ENCODE results near the gene USP21. TPM values are rescaled to one million over a fixed set of nuclear protein-coding genes. Genes with fewer than 3 reads are reported as not detected.

USP21 gene
- total and polyA plus RNA-seq, 2 of the 13 experiments (the other 11 are each of a cell fraction or from before 2014, with no cell fraction given): 10.1 to 33.1 TPM

DNA sequence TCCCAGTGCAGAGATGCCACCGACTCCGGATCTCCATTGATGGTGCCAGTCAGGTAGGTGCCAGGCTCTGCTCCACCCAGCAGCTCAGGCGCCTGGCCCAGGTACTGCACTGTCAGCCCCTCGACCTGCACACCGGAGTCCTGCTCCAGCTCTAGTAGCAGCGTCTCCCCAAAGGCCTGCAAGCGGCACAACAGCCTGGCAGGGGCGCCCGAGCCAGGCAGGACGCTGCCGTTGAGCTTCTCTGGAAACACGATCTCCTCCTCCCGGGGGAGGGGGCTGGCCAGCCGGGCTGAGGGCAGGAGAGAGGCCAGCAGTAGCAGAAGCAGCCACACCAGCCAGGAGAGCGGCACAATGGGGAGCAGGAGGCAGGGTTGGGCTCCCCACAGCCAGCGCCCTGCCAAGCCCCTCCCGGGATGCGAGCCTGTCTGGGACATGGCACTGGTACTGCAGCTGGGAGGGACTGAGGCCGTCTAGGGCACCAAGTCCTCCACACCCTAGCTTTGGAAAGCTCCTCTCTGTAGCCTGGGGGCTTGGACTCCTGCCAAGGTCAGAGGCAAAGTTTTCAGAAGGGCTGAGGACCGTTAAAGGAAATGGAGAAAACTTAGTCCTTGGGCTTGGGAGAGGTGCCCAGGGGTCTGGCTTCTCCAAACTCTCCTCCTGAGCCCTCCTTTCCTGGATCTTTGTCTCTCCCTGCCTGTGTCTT lies 39.0 kb downstream of the USP21 start (continued):
- TF ChIP-seq, protein P1, sequence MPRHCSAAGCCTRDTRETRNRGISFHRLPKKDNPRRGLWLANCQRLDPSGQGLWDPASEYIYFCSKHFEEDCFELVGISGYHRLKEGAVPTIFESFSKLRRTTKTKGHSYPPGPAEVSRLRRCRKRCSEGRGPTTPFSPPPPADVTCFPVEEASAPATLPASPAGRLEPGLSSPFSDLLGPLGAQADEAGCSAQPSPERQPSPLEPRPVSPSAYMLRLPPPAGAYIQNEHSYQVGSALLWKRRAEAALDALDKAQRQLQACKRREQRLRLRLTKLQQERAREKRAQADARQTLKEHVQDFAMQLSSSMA (CRISPR knock-in tag; IDR thresholded peaks at IDR 0.05): peak; percentile 31; the same call in 1 of the 2 replicates
- TF ChIP-seq, protein P2, sequence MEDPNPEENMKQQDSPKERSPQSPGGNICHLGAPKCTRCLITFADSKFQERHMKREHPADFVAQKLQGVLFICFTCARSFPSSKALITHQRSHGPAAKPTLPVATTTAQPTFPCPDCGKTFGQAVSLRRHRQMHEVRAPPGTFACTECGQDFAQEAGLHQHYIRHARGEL (CRISPR knock-in tag; IDR thresholded peaks at IDR 0.05): 0 out of 2 replicates have a peak, but pooled peaks have one; percentile 68
- TF ChIP-seq ZBTB3 (CRISPR knock-in tag; IDR thresholded peaks at IDR 0.05; ENCODE audit: borderline replicate concordance, low read depth): no peak
- no peak for TF ChIP-seq CBX2 (IDR thresholded peaks at IDR 0.05; ENCODE audit: low read depth, low read length)
- TF ChIP-seq CBX2 (CRISPR knock-in tag; IDR thresholded peaks at IDR 0.05; ENCODE audit: low read depth): no peak
- no peak for TF ChIP-seq MIXL1 (CRISPR knock-in tag; IDR thresholded peaks at IDR 0.05)
- TF ChIP-seq ZNF577 (CRISPR knock-in tag; IDR thresholded peaks at IDR 0.05; ENCODE audit: borderline replicate concordance, low read depth): no peak
- no peak for TF ChIP-seq ELF1 (CRISPR knock-in tag; IDR thresholded peaks at IDR 0.05)
- TF ChIP-seq SMAD9 (CRISPR knock-in tag; IDR thresholded peaks at IDR 0.05): no peak
- TF ChIP-seq TAF15 (IDR thresholded peaks at IDR 0.05; ENCODE audit: low read depth, low read length, poor library complexity, severe bottlenecking): peak; percentile 50
- TF ChIP-seq U2AF2 (IDR thresholded peaks at IDR 0.05; ENCODE audit: low read depth, low read length): no peak
- TF ChIP-seq ZNF850 (CRISPR knock-in tag; conservative IDR thresholded peaks at IDR 0.05): no peak
- no peak for TF ChIP-seq KDM5A (IDR thresholded peaks at IDR 0.05; ENCODE audit: borderline replicate concordance, low read length)
- TF ChIP-seq, protein P3, sequence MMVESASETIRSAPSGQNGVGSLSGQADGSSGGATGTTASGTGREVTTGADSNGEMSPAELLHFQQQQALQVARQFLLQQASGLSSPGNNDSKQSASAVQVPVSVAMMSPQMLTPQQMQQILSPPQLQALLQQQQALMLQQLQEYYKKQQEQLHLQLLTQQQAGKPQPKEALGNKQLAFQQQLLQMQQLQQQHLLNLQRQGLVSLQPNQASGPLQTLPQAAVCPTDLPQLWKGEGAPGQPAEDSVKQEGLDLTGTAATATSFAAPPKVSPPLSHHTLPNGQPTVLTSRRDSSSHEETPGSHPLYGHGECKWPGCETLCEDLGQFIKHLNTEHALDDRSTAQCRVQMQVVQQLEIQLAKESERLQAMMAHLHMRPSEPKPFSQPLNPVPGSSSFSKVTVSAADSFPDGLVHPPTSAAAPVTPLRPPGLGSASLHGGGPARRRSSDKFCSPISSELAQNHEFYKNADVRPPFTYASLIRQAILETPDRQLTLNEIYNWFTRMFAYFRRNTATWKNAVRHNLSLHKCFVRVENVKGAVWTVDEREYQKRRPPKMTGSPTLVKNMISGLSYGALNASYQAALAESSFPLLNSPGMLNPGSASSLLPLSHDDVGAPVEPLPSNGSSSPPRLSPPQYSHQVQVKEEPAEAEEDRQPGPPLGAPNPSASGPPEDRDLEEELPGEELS (CRISPR knock-in tag; IDR thresholded peaks at IDR 0.05): no peak; the same call in 1 of the 2 replicates
- TF ChIP-seq, protein P4, sequence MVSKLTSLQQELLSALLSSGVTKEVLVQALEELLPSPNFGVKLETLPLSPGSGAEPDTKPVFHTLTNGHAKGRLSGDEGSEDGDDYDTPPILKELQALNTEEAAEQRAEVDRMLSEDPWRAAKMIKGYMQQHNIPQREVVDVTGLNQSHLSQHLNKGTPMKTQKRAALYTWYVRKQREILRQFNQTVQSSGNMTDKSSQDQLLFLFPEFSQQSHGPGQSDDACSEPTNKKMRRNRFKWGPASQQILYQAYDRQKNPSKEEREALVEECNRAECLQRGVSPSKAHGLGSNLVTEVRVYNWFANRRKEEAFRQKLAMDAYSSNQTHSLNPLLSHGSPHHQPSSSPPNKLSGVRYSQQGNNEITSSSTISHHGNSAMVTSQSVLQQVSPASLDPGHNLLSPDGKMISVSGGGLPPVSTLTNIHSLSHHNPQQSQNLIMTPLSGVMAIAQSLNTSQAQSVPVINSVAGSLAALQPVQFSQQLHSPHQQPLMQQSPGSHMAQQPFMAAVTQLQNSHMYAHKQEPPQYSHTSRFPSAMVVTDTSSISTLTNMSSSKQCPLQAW (CRISPR knock-in tag; IDR thresholded peaks at IDR 0.05): peak; percentile 58; the same call in 1 of the 2 replicates
- TF ChIP-seq, protein P5, sequence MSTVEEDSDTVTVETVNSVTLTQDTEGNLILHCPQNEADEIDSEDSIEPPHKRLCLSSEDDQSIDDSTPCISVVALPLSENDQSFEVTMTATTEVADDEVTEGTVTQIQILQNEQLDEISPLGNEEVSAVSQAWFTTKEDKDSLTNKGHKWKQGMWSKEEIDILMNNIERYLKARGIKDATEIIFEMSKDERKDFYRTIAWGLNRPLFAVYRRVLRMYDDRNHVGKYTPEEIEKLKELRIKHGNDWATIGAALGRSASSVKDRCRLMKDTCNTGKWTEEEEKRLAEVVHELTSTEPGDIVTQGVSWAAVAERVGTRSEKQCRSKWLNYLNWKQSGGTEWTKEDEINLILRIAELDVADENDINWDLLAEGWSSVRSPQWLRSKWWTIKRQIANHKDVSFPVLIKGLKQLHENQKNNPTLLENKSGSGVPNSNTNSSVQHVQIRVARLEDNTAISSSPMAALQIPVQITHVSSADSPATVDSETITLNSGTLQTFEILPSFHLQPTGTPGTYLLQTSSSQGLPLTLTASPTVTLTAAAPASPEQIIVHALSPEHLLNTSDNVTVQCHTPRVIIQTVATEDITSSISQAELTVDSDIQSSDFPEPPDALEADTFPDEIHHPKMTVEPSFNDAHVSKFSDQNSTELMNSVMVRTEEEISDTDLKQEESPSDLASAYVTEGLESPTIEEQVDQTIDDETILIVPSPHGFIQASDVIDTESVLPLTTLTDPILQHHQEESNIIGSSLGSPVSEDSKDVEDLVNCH (CRISPR knock-in tag; IDR thresholded peaks at IDR 0.05): no peak
- TF ChIP-seq ATM (IDR thresholded peaks at IDR 0.05; ENCODE audit: borderline replicate concordance): no peak
- peak; percentile 48; the same call in 1 of the 2 replicates for TF ChIP-seq RAD21 (CRISPR knock-in tag; IDR thresholded peaks at IDR 0.05)
- TF ChIP-seq, protein P6, sequence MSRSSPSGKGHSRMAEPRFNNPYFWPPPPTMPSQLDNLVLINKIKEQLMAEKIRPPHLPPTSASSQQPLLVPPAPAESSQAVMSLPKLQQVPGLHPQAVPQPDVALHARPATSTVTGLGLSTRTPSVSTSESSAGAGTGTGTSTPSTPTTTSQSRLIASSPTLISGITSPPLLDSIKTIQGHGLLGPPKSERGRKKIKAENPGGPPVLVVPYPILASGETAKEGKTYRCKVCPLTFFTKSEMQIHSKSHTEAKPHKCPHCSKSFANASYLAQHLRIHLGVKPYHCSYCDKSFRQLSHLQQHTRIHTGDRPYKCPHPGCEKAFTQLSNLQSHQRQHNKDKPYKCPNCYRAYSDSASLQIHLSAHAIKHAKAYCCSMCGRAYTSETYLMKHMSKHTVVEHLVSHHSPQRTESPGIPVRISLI (CRISPR knock-in tag; IDR thresholded peaks at IDR 0.05; ENCODE audit: borderline replicate concordance): no peak
- no peak for TF ChIP-seq KDM1A (CRISPR knock-in tag; IDR thresholded peaks at IDR 0.05)
